Natural killer cell (primary cell): Measurements from ENCODE around the gene FHL3. TPM values are rescaled to one million over a fixed set of nuclear protein-coding genes. Genes with fewer than 3 reads are reported as not detected.

Experiments used
- ATAC-seq, 3 donors: fragments of 150-1000 bp in 2 of 3; fragments of 200-7000 bp in 1 of 3; cut with Tn5 transposase; 1 replicate in 1 of 3; 2 replicates in 2 of 3; pipeline ENCODE4 v1.10.0; 2021; ENCODE audit warnings: mild to moderate bottlenecking in 2 of 3, moderate library complexity in 2 of 3
- DNase-seq, 2 donors: peaks; one replicate each; pipeline versions ENCODE4 v3.0.0 to v3.0.0-alpha.2; 2013 to 2021; ENCODE audit warnings: mixed read lengths in 1 of 2
- H3K27ac ChIP-seq: one replicate; pipeline ENCODE4 v1.5.1; 2013; ENCODE audit warnings: mild to moderate bottlenecking, low read length
- H3K27me3 ChIP-seq: one replicate; pipeline ENCODE4 v1.6.1; 2013; ENCODE audit warnings: low read length; ENCODE audit not compliant: control insufficient read depth, insufficient read depth
- H3K36me3 ChIP-seq: one replicate; pipeline ENCODE4 v1.6.1; 2013; ENCODE audit warnings: low read length; ENCODE audit not compliant: control insufficient read depth, insufficient read depth
- H3K4me1 ChIP-seq: one replicate; pipeline ENCODE4 v1.6.1; 2013; ENCODE audit warnings: low read length; ENCODE audit not compliant: control insufficient read depth, insufficient read depth
- H3K4me3 ChIP-seq: one replicate; pipeline ENCODE4 v1.5.1; 2013; ENCODE audit warnings: low read length
- H3K9me3 ChIP-seq: one replicate; pipeline ENCODE4 v1.6.1; 2013; ENCODE audit warnings: low read length; ENCODE audit not compliant: control insufficient read depth, insufficient read depth
- H3K27ac Mint-ChIP-seq, 2 donors: one replicate each; pipeline ENCODE4 v1.8.0; 2022; ENCODE audit warnings: mild to moderate bottlenecking in 2 of 2, mixed read lengths in 2 of 2, moderate library complexity in 1 of 2
- H3K27me3 Mint-ChIP-seq, 2 donors: one replicate each; pipeline ENCODE4 v1.8.0; 2022; ENCODE audit warnings: low read depth in 2 of 2, mixed read lengths in 2 of 2
- H3K36me3 Mint-ChIP-seq: one replicate; pipeline ENCODE4 v1.8.0; 2022; ENCODE audit warnings: mixed read lengths
- H3K4me1 Mint-ChIP-seq, 2 donors: one replicate each; pipeline ENCODE4 v1.8.0; 2022; ENCODE audit warnings: mixed read lengths in 2 of 2
- H3K4me3 Mint-ChIP-seq: one replicate; pipeline ENCODE4 v1.8.0; 2022; ENCODE audit warnings: mild to moderate bottlenecking, moderate library complexity, mixed read lengths
- H3K9me3 Mint-ChIP-seq, 2 donors: one replicate each; pipeline ENCODE4 v1.8.0; 2022; ENCODE audit warnings: mixed read lengths in 2 of 2
- CTCF ChIP-seq: fragments of 200-600 bp; IDR thresholded peaks from one replicate; pipeline ENCODE4 v1.8.0; 2022; ENCODE audit warnings: antibody characterized with exemption
- WGBS: methylation state at CpG from one replicate; pipeline ENCODE4 v1.1.7; 2013; ENCODE audit warnings: missing lambda C conversion rate; ENCODE audit not compliant: insufficient coverage; 5-methylcytosine and 5-hydroxymethylcytosine counted together
- intact Hi-C: fragments of 100-400 bp; cut with micrococcal nuclease; formaldehyde crosslinking; loops from one replicate; pipeline ENCODE4 v1.14.2; 2022
- total RNA-seq, 4 donors: library from RNA; stranded (reverse); fragments of 120-200 nt in 1 of 4; gene quantifications; one replicate each; pipeline versions ENCODE4 v1.2.3 to v1.2.4, GENCODE V29; 2013 to 2022

The FHL3 gene
- total RNA-seq, 3 donors from 2014 or later (not counting 1 experiment from before 2014, with no cell fraction given): 49.3 to 82.6 (median 53.6) TPM

- peaks cover 10 to 13% of the 10 kb centered on the region in 2 donors for H3K27me3 Mint-ChIP-seq
- H3K9me3 Mint-ChIP-seq: no peaks in the 10 kb centered on the region
- H3K9me3 ChIP-seq: no peaks in the 10 kb centered on the region
- peaks cover 8 to 19% of the 10 kb centered on the region in 2 donors for H3K4me1 Mint-ChIP-seq
- H3K4me3 Mint-ChIP-seq: no peak overlapping the region
- no peaks in the 10 kb centered on the region for H3K27me3 ChIP-seq
- no peak overlapping the region for H3K27ac ChIP-seq
- WGBS: 87% methylated on average over 9 of the region's 9 CpGs
- no peaks in the 10 kb centered on the region for H3K36me3 Mint-ChIP-seq
- H3K27ac Mint-ChIP-seq: no peak overlapping the region
- intact Hi-C loops: no loop called here
- no peak for TF ChIP-seq CTCF
- DNase-seq (no peak), ATAC-seq (no peak)
- peaks cover 11% of the 10 kb centered on the region for H3K4me1 ChIP-seq
- no peak overlapping the region for H3K4me3 ChIP-seq
- no peaks in the 10 kb centered on the region for H3K36me3 ChIP-seq
These were observed 45.8 kb upstream of the FHL3 start for GRCh38 chr1:38051079-38051543.

- H3K27me3 ChIP-seq: peaks cover 3% of the 10 kb centered on the region
- peaks cover 14% of the 10 kb centered on the region for H3K4me1 ChIP-seq
- H3K27ac ChIP-seq: no peak overlapping the region
- intact Hi-C loops: no loop called here
- H3K4me3 Mint-ChIP-seq: no peak overlapping the region
- H3K4me3 ChIP-seq: no peak overlapping the region
- H3K36me3 Mint-ChIP-seq: no peaks in the 10 kb centered on the region
- no peaks in the 10 kb centered on the region for H3K9me3 Mint-ChIP-seq
- no peaks in the 10 kb centered on the region for H3K36me3 ChIP-seq
- H3K27ac Mint-ChIP-seq: no peak overlapping the region
- H3K27me3 Mint-ChIP-seq: peaks cover 7 to 13% of the 10 kb centered on the region in 2 donors
- TF ChIP-seq CTCF: no peak
- no peak for ATAC-seq
- WGBS: 72% methylated on average over 13 of the region's 13 CpGs
- no peaks in the 10 kb centered on the region for H3K9me3 ChIP-seq
- no peak for DNase-seq
- H3K4me1 Mint-ChIP-seq: peaks cover 8 to 19% of the 10 kb centered on the region in 2 donors
These were observed 45.2 kb upstream of the FHL3 start for GRCh38 chr1:38050397-38051078.

GRCh38 chr1:38047603-38048141, 42.4 kb upstream of the FHL3 start:
- H3K27ac ChIP-seq: no peak overlapping the region
- H3K27ac Mint-ChIP-seq: no peak overlapping the region
- ATAC-seq (no peak), DNase-seq (no peak)
- H3K9me3 Mint-ChIP-seq: no peaks in the 10 kb centered on the region
- no peaks in the 10 kb centered on the region for H3K36me3 ChIP-seq
- TF ChIP-seq CTCF: no peak
- intact Hi-C loops: no loop called here
- H3K4me1 Mint-ChIP-seq: peaks cover 10 to 28% of the 10 kb centered on the region in 2 donors
- H3K4me3 ChIP-seq: no peak overlapping the region
- WGBS: 38% methylated on average over 34 of the region's 34 CpGs
- H3K4me3 Mint-ChIP-seq: peak overlapping the region; percentile 86
- H3K27me3 ChIP-seq: peaks cover 27% of the 10 kb centered on the region
- peaks cover 9 to 23% of the 10 kb centered on the region in 2 donors for H3K27me3 Mint-ChIP-seq
- H3K9me3 ChIP-seq: no peaks in the 10 kb centered on the region
- H3K36me3 Mint-ChIP-seq: no peaks in the 10 kb centered on the region
- H3K4me1 ChIP-seq: peaks cover 22% of the 10 kb centered on the region
